Breast epithelium (tissue), 4 donors: Measurements from ENCODE around the gene POMT1. TPM values are rescaled to one million over a fixed set of nuclear protein-coding genes. Genes with fewer than 3 reads are reported as not detected.
"Not testable (repeated sequence)": the region's sequence is repeated elsewhere in the genome, so short reads cannot be mapped to it uniquely, and the experiment has no call there.

Source experiments
- DNase-seq, 2 donors: peaks; one replicate each; pipeline ENCODE4 v3.0.0-alpha.2; 2019; ENCODE audit warnings: low spot score in 2 of 2
- H3K27ac ChIP-seq, 2 donors: fragments of 200-600 bp; sonication (generic) in 1 of 2; one replicate each; pipeline ENCODE4 v1.5.1; 2016 to 2019; ENCODE audit warnings: mild to moderate bottlenecking in 1 of 2
- H3K27me3 ChIP-seq, 2 donors: fragments of 200-600 bp; sonication (generic) in 1 of 2; one replicate each; pipeline versions ENCODE4 v1.5.1 to v1.6.0; 2017 to 2019; ENCODE audit warnings: control low read depth in 1 of 2, mild to moderate bottlenecking in 1 of 2
- H3K36me3 ChIP-seq: fragments of 200-600 bp; one replicate; pipeline ENCODE4 v1.5.1; 2019
- H3K4me1 ChIP-seq, 2 donors: fragments of 200-600 bp; sonication (generic); one replicate each; pipeline ENCODE4 v1.5.1; 2016 to 2019; ENCODE audit warnings: control low read depth in 1 of 2
- H3K4me3 ChIP-seq, 3 donors: fragments of 200-600 bp; sonication (generic); 1 replicate in 2 of 3; 2 replicates in 1 of 3; pipeline ENCODE4 v1.5.1; 2016 to 2019; ENCODE audit warnings: mild to moderate bottlenecking in 3 of 3, moderate library complexity in 2 of 3
- H3K9me3 ChIP-seq, 2 donors: fragments of 200-600 bp; sonication (generic) in 1 of 2; one replicate each; pipeline ENCODE4 v1.5.1; 2016 to 2019; ENCODE audit warnings: control low read depth in 1 of 2
- CTCF ChIP-seq, 3 donors: fragments of 450-650 bp; IDR thresholded peaks; one replicate each; pipeline ENCODE4 v1.5.1; 2016 to 2017; ENCODE audit warnings: antibody characterized with exemption in 3 of 3, mild to moderate bottlenecking in 3 of 3, moderate library complexity in 3 of 3
- POLR2A ChIP-seq: fragments of 450-650 bp; IDR thresholded peaks from one replicate; pipeline ENCODE4 v1.6.1; 2016; ENCODE audit warnings: antibody characterized with exemption, mild to moderate bottlenecking, moderate library complexity
- POLR2AphosphoS5 ChIP-seq, 3 donors: sonication (generic); formaldehyde crosslinking; IDR thresholded peaks; one replicate each; pipeline ENCODE4 v1.6.1; 2017; ENCODE audit warnings: antibody characterized with exemption in 3 of 3
- intact Hi-C: fragments of 100-400 bp; cut with DNase I; formaldehyde crosslinking; loops from one replicate; pipeline ENCODE4 v1.15.1; 2023; ENCODE audit warnings: low total_unique reads
- total RNA-seq, 3 donors: library from RNA; depleted of rRNA; stranded (reverse); fragments of >200 nt; gene quantifications; one replicate each; pipeline ENCODE4 v1.1.0, GENCODE V29; 2016

POMT1 gene, protein sequence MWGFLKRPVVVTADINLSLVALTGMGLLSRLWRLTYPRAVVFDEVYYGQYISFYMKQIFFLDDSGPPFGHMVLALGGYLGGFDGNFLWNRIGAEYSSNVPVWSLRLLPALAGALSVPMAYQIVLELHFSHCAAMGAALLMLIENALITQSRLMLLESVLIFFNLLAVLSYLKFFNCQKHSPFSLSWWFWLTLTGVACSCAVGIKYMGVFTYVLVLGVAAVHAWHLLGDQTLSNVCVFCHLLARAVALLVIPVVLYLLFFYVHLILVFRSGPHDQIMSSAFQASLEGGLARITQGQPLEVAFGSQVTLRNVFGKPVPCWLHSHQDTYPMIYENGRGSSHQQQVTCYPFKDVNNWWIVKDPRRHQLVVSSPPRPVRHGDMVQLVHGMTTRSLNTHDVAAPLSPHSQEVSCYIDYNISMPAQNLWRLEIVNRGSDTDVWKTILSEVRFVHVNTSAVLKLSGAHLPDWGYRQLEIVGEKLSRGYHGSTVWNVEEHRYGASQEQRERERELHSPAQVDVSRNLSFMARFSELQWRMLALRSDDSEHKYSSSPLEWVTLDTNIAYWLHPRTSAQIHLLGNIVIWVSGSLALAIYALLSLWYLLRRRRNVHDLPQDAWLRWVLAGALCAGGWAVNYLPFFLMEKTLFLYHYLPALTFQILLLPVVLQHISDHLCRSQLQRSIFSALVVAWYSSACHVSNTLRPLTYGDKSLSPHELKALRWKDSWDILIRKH
- 10 to 100 TPM; 26.5 to 45.7 (median 26.6) TPM for total RNA-seq

DNA sequence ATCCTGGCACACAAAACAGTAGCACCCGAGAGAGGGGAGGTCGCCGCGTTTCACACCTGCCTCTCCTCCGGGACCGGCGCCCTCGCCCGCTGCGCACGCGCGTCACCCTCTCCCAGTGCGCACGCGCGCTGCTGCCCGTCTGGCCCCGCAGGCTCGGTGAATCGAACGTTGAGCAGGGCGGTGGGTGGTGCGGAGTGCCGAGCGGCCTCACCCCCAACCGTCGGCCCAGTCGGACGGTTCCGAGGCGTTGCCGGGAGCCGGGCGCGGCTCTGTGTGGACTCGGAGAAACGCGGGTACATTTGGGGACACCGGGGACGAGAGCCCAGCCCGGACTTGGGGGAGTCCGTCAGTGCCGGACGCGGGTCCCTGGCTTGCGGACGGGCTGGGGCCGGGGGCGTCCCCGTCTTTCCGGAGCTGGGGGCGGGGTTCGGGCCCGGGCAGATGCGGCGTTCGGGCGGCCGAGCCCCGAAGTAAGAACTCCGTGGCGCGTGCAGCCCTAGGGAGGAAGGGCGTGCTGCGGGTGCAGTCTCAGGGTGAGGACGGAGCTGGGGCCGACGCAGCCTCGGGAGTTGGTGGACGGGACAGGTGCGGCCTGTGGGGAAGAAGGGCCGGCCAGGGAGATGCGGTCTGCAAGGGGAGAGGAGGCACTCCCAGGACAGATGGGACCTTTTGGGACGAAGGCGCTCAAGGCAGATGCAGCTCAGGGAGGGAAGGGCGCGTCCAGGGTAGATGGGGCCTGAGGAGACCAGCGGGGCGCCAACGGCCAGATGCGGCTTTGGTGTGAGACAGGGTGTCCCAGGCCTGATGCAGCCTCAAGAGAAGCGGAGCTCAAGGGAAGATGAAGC is at the start of gene POMT1:
POMT1 (plus strand) TSS at position 138 of the 845 bp plus-strand sequence. CDS start 1,301 bp downstream, outside the sequence.
- Histone ChIP-seq H3K27me3 (no peaks in the 10 kb centered on the region), H3K4me1 (peaks cover 0 to 9% of the 10 kb centered on the region in 2 donors), H3K36me3 (peaks cover 5% of the 10 kb centered on the region), H3K4me3 (peak within 1 kb of the TSS; percentile 68 to 100 (median 92)), H3K27ac (peak within 1 kb of the TSS; percentile 77 to 85), H3K9me3 (no peaks in the 10 kb centered on the region)
- DNase-seq = peak; percentile 76 to 79
- intact Hi-C loops = no loop called here
- TF ChIP-seq POLR2A (no peak), POLR2AphosphoS5 (IDR thresholded peaks at IDR 0.05) (peak in 2 of 3 donors; percentile 30 to 37)

DNA sequence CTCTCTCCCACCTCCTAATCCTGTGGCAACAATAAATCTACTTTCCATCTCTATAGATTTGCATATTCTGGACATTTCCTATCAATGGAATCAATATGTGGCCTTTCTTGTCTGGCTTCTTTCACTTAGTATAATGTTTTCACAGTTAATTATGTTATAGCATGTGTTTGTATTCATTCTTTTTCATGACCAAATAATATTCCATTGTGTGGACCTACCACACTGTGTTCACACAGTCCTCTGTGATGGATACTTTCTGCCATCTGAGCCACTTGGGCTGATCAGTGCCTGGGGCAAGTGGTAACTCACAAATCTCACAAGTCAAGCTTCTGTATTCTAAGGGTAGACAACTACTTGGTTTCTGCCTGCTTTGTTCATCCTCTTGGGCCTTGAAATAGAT is 48.7 kb upstream of the POMT1 start:
- Histone ChIP-seq H3K36me3 (peaks cover 3% of the 10 kb centered on the region), H3K4me3 (no peak overlapping the region), H3K4me1 (no peaks in the 10 kb centered on the region), H3K9me3 (no peaks in the 10 kb centered on the region), H3K27ac (no peak overlapping the region), H3K27me3 (no peaks in the 10 kb centered on the region)
- intact Hi-C loops = no loop called here
- TF ChIP-seq POLR2A (no peak), POLR2AphosphoS5 (IDR thresholded peaks at IDR 0.05) (no peak), CTCF (IDR thresholded peaks at IDR 0.05) (no peak)
- DNase-seq = no peak

- H3K4me3 ChIP-seq, H3K4me1 ChIP-seq, H3K9me3 ChIP-seq, H3K36me3 ChIP-seq, H3K27ac ChIP-seq, intact Hi-C loops, H3K27me3 ChIP-seq: not testable (repeated sequence)
- peak in 1 of 2 donors; percentile 24 for DNase-seq
These were observed 47.1 kb upstream of the POMT1 start for GRCh38 chr9:131455655-131456054.

DNA sequence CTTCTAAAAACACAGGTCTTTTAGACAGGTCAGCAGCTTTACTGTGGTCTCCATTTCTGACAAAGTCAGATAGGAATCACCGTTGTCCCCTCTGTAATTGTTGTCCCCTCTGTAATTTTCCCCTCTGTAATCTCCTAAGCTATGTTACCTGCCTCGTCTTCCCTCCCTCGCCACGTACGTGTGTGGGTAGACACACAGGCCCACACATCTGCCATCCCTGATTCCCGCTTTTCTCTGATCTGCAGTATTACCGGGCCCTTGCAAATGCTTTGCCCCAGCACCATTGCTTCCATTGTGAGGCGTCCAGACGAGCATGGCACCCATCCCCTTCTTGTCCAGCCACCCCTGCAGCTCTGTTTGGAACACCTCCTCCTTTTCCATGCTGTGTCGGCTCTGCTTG is 45.0 kb upstream of the POMT1 start:
- intact Hi-C loops = no loop called here
- H3K36me3 ChIP-seq = peaks cover 3% of the 10 kb centered on the region

DNA sequence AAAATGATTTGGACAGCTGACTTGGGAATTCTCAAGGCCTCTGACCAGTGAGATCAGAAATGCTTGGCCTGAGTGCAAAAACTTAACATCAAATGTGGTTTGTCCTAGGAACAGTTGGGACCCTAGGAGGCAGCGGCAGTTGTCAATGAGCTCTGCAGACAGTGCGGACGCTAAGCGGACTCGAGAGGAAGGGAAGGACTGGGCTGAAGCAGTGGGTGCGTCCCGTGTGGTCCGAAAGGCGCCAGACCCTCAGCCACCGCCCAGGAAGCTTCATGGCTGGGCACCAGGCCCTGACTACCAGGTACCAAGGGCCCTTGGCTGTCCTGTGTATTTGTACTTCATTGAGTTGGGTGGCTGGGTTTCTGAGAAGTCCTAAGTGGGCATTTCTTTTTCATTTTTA is 43.7 kb upstream of the POMT1 start:
- no peak for TF ChIP-seq CTCF (IDR thresholded peaks at IDR 0.05)
- TF ChIP-seq POLR2AphosphoS5 (IDR thresholded peaks at IDR 0.05) = no peak
- no peak for TF ChIP-seq POLR2A
- Histone ChIP-seq H3K9me3 (no peaks in the 10 kb centered on the region), H3K36me3 (peaks cover 3% of the 10 kb centered on the region), H3K27ac (no peak overlapping the region), H3K4me1 (no peaks in the 10 kb centered on the region), H3K4me3 (no peak overlapping the region), H3K27me3 (no peaks in the 10 kb centered on the region)
- intact Hi-C loops = no loop called here
- peak in 1 of 2 donors; percentile 40 for DNase-seq

More for the DNA sequence above, 45.0 kb upstream of the POMT1 start:
- peak in 1 of 2 donors; percentile 6 for DNase-seq
- Histone ChIP-seq H3K4me3 (no peak overlapping the region), H3K27ac (no peak overlapping the region), H3K4me1 (no peaks in the 10 kb centered on the region), H3K9me3 (no peaks in the 10 kb centered on the region), H3K27me3 (no peaks in the 10 kb centered on the region)
- TF ChIP-seq POLR2AphosphoS5 (IDR thresholded peaks at IDR 0.05) (no peak), CTCF (IDR thresholded peaks at IDR 0.05) (no peak), POLR2A (no peak)
